SK-N-SH (cell line): Measurements from ENCODE around the gene PDGFRA.

Experiments
- CHD2 ChIP-seq: fragments of 150-350 bp; IDR thresholded peaks from 2 replicates; pipeline ENCODE4 v1.6.1; 2018; ENCODE audit warnings: low read length; ENCODE audit not compliant: partially characterized antibody
- CTCF ChIP-seq: fragments of 200-600 bp; sonication (generic); IDR thresholded peaks from 2 replicates; pipeline ENCODE4 v1.6.1; 2017; ENCODE audit warnings: antibody characterized with exemption, mild to moderate bottlenecking, moderate library complexity
- JUND ChIP-seq: IDR thresholded peaks from 2 replicates; pipeline ENCODE4 v1.4.0; 2012
- MAX ChIP-seq: IDR thresholded peaks from 2 replicates; pipeline ENCODE4 v1.4.0; 2012; ENCODE audit warnings: low read depth
- POLR2AphosphoS5 ChIP-seq: IDR thresholded peaks from 2 replicates; pipeline ENCODE4 v1.6.1; 2012; ENCODE audit warnings: low read depth, low read length
- USF1 ChIP-seq: IDR thresholded peaks from 2 replicates; pipeline ENCODE4 v1.4.0; 2012; ENCODE audit warnings: low read depth, borderline replicate concordance
- YY1 ChIP-seq: IDR thresholded peaks from 2 replicates; pipeline ENCODE4 v1.4.0; 2012; ENCODE audit warnings: low read depth, mild to moderate bottlenecking
- ZBTB33 ChIP-seq: IDR thresholded peaks from 2 replicates; pipeline ENCODE4 v1.4.0; 2012; ENCODE audit warnings: low read depth, borderline replicate concordance

GRCh38 chr4:54274795-54275665 lies 45.9 kb downstream of the PDGFRA start:
- TF ChIP-seq USF1 (no peak), JUND (no peak), CTCF (no peak), MAX (no peak), YY1 (no peak), CHD2 (no peak), POLR2AphosphoS5 (no peak), ZBTB33 (no peak)
